NCI-H146 (cell line): ENCODE results near the gene BUB1.
"Not testable (repeated sequence)": the region's sequence is repeated elsewhere in the genome, so short reads cannot be mapped to it uniquely, and the experiment has no call there.

ENCODE experiments used
- DNase-seq: peaks from one replicate; lab custom pipeline; 2025; lab: John Stamatoyannopoulos, UW

The BUB1 gene

DNA sequence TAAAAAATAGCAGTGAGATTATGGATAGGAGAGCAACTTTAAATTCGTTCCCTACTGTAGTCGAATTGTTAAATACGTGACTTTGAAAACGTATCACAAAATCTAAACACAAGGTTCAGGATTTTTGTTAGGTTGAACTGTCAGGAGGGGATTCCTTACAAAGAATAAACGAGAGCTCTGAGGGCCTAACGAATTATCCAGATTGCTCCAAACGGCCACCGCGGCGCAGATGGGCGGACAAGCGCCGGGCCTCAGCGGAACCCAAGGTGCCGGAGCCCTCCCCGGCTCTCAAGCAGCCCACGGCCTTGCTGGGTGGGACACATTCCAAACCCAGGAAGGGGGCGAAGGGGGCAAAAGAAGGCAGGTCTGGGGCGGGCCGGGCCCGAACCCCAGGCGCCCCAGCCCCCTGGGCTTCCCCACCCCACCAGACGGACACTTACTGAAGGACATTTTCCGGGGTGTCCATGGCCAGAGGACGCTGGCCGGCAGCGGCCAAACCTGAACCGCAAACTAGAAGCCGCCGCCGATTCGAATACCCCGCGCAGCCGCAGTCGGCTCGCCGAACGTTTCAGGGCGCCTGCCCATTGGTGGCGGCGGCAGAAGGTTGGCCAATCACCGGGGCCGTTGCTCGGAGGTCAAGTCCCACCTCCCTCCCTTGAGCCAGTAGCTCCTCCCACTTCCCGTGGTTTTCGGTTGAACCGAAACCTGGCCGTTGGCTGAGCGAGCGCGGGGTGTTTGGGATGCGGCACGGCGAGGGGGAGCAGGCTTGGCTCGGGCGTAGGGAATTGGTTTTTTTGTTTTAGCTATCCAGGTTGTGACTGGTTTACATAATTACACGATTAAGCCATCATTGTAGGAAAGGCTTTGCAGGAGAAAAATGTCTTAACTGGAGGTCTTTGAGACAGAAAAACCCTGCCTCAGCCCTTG is at the start of gene BUB1:
Gene BUB1 (minus strand): TSS at position 534 of the 927 bp plus-strand sequence. CDS start 68 bp downstream, at position 466.
- peak; percentile 98 for DNase-seq

DNA sequence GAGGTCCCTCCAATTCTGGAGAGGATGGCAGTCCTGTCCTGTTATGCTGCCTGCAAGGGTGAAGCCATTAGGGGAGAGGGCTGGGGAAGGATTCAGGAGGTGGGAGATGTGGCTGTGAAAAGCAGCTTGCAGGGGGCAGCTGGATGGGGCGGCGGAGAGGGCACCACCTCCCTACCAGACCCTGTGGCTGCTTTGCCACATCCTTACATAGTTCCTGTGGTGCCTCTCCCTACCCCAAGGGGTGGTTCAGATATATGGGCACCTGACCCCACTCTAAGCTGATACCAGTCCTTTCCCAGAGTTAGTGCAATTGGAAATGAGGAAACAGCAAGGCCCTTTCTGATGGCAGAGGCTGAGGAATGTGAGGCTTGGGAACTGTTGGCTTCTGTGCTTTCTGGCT is 48.4 kb upstream of the BUB1 start:
- DNase-seq, result no peak

DNA sequence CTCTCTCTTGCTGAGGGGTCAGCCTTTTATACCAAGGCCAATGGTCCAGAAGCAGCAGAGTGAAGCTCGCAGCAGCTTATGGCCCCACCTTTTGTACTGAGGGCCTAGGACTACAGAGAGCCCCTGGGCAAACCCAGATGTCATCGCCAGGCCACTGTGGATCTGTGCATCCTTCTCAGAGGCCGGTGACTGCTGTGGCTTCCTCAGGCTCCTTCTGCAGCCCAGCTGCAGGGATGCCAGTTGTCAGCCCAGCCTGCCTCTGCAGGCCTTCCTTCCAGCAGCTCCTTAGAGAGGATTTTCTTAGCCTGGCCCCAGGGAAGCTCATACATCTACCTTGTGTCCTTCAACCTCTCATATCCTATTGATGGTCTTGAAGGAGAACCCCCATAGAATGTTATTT is 48.0 kb upstream of the BUB1 start:
- DNase-seq, result no peak

DNA sequence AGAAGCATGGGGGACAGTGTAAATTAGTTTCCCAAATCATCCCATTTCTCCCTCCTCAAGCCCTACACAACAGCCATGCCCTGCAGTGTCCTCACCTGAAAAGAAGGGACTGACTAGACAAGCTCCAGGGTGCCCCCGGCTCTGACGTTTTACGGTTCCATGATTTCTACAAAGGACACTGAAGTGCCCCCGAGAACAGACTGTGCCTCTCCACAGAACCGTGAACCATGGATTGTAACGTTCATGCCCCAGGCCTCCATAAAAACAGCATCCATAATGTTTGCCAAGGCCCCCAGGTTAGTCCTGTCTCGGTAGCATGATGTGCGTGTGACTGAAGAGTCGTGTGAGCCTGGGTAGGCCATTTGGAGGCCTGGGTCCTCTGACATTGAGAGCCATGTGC is 47.5 kb upstream of the BUB1 start:
- no peak for DNase-seq

DNA sequence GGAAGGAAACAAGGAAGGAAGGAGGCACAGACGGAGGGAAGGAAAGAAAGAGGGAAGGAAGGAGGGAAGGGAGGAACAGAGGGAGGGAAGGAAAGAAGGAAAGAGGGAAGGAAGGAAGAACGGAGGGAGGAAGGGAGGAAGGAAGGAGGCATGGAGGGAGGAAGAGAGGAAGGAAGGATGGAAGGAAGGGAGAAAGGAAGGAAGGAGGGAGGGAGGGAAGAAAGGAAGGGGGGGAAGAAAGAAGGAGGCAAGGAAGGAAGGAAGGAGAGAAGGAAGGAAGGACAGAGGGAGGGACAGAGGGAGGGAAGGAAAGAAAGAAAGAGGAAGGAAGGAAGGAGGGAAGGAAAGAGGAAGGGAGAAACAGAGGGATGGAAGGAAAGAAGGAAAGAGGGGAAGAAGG is 47.0 kb upstream of the BUB1 start:
- no peak for DNase-seq

DNA sequence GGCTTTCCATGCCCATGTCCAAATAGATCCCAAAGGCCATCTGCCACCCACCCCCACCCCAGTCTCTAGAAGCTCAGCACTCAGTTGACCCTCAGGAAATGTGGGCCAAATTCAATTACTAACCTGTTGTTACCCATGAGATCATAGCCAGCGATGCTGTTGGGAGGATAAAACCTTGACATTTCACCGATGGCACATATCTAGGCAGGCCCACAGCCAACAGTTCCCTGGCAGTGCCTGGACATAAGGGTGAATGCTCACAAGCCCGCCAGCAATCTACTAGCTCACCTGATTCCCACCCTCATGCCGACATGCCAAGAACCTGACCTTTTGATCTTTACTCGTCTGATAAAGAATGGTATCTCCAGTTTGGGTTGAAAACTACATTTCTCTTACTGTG is 42.7 kb upstream of the BUB1 start:
- DNase-seq, result no peak

DNA sequence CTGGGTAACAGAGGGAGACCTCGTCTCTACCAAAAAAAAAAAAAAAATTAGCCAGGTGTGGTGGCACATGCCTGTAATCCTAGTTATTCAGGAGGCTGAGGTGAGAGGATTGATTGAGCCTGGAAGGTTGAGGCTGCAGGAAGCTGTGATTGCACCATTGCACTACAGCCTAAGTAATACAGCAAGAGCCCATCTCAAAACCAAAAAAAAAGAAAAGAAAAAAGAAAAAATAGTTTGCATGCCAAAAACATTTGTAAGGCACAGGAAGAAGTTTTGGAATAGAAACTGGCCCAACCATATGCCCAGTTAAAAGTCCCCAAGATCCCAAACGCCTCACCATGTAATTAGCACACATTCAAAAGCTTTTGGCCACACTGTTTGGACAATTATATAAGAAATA is 41.1 kb upstream of the BUB1 start:
- DNase-seq, result no peak

DNA sequence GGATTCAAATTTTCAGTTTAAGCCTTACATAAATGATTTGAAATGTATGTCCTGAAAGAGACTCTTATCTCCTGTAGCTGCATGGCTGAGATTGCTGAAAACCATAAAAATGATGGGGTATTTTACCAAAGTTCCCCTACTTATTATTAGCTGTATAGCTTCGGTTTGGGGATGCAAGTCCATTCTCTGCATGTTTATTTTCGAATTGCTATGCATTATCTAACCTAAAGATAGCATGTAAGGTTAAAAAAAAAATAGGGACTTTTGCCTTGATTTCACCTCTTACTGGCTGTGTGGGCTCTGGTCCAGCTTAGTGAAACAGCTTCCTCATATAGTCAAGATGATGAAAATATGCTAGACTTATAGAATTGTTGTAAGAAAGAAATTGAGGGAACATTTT is 40.5 kb upstream of the BUB1 start:
- no peak for DNase-seq

DNA sequence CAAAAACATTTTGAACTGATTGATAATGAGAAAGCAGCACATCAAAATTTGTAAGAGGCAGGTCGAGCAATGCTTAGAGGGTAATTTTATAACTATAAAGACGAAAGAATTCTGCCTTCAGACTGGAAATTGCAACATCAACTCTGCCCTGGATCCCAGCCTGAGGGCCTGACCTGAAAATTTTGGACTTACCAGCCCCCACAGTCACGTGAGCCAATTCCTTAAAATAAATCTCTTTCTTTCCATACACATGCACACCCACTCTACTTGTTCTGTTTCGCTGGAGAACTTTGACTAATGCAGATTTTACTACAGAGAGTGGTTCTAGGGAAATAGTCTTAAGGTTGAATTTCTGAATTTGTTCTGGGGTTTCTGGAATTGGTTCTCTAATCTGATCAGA is 39.9 kb upstream of the BUB1 start:
- no peak for DNase-seq

DNA sequence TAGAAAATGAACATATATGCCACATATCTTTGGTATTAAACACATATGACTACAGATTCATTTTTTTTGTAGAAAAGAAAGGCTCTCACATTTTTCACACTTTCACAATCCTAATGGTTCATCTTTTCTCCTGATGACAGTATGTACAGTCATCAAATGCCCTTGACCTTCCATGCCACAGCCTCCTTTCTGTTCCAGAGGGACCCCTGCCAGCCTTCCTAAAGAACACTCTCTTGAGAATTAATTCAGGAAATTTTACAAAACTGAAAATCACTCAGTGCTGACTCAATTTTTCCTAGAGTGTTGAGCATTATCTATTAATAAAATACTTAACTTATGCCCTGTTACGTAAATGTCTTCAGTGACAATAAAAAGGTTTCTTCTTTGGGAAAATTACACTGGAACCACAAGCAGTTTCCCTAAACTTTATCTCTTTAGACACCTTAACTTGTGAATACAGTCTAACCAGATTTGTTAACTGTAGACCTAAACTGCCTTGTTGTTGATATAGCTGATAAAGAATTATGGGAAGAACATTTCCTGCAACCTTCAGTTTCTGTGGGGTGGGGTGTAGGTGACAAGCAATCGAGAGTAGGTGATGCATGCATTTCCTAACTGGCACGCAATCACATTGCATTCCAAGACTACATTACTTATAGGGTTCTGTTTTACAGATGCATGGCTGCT is 39.2 kb upstream of the BUB1 start:
- no peak for DNase-seq

DNA sequence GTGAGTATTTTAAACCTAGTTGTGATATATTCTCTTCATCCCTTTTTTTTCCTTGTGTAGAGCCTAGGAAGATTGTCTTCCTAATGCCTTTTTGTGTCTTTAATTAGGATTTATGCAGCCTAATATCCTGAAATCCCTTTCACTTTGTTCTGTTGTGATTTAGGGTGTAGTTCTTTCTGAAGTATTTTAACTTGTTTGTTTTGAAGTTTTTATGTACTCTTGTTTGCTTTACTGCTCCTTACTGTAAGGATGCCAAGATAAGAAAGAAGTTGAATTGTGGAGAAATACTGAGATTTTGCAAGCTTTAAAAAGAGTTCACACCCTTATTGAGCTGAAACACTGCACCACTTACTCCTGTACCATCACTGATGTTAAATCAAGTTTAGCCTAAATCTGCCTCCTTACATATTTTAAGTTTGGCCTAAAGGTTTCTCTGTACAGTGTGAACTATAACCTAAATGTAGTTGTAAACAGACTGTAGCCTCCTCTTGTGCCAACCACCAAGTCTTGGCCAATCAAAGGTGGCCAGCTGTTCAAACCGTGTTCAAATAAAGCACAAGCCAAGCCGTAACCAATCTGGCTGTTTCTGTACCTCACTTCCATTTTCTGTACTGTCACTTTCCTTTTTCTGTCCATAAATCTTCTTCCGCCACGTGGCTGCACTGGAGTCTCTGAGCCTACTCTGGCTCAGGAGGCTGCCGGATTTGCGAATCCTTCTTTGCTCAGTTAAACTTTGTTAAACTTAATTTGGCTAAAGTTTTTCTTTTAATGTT is 36.8 kb upstream of the BUB1 start:
- no peak for DNase-seq

DNA sequence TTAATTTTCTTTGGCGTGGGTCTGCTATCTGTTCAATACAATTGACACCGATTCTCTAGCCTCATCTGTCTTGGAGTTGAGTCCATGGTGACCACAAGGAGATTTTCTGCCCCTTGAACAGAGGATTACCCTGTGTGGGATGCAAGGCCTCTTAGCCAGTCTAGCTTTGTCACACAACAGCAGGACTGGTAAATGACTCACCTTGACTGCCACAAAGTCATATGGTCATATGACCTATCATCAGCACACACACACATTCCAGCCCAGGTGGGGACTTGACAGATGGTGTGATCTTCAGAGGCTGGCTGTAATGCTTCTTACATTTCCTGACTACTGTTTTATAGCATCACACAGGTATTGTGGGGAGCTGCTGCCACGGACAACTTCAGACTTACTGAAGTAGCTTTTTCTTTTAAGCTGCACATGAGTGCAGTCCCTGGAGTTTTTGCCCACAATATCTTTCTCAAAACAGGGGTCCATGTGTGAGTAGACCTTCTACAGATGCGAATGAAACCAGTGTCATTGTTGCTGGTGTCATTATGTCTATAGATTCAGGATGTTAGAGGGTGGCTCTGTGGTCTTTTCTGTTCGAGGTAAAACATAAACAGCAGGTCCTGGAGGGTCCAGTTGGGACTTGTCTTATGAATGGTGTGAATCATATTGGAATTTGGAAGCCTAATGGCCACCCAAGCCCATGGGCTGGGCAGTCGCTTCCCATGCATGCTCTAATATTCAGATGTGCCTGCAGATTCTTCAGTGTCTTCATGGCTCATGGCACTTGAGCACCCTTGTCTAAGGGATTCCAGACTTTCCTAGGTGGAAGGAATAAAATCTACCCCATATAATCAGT is 35.9 kb upstream of the BUB1 start:
- DNase-seq, result no peak

DNA sequence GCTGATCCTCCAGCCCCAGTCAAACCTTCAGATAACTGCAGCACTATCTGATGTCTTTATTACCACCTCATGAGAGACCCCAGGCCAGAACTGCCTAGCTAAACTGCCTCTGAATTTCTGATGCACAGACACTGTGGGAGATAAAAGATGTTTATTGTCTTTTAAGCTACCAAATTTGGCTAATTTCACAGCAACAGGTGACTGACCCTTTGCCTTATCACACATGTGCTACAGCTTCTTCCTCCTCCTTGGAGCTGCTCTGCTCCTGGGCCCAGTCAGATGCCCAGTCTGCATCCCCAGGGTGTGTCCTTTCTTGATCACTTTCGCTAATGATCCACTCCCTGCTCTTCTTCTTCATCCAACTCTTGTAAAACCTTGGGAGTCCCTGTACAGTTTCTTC is 34.9 kb upstream of the BUB1 start:
- DNase-seq, result no peak

DNA sequence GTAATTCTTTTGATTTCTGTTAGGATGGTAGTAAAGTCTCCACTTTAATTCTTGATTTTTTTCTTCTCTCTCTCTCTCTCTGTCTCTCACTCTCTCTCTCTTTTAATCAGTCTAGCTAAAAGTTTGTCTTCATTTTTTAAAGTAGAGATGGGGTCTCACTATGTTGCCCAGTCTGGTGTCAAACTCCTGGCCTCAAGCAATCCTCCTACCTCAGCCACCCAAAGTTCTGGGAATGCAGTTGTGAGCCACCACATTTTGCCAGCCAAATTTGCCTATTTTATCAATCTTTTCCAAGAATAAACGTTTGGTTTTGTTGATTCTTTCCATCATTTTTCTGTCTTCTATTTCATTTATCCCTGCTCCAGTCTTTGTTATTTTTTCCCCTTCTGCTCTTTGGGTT is 30.6 kb upstream of the BUB1 start:
- DNase-seq, result no peak

DNA sequence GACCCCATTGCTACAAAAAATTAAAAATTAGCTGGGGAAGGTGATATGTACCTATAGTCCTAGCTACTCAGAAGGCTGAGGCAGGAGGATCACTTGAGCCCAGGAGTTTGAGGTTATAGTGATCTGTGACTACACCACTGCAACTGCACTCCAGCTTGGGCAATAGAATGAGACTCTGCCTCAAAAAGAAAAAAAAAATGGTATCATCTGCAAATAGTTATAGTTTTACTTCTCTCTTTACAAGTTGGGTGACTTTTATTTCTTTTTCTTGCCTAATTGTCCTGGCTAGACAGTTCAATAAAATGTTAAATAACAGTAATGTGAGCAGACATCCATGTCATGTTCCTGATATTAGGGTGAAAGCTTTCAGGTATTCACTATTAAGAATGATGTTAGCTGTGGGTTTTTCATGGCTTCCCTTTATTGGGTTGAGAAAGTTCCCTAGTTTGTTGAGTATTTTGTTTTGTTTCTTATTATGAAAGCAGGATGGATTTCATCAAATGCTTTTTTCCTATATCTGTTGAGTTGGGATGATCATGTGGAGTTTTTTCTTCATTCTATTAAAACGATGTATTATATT is 29.6 kb upstream of the BUB1 start:
- no peak for DNase-seq

DNA sequence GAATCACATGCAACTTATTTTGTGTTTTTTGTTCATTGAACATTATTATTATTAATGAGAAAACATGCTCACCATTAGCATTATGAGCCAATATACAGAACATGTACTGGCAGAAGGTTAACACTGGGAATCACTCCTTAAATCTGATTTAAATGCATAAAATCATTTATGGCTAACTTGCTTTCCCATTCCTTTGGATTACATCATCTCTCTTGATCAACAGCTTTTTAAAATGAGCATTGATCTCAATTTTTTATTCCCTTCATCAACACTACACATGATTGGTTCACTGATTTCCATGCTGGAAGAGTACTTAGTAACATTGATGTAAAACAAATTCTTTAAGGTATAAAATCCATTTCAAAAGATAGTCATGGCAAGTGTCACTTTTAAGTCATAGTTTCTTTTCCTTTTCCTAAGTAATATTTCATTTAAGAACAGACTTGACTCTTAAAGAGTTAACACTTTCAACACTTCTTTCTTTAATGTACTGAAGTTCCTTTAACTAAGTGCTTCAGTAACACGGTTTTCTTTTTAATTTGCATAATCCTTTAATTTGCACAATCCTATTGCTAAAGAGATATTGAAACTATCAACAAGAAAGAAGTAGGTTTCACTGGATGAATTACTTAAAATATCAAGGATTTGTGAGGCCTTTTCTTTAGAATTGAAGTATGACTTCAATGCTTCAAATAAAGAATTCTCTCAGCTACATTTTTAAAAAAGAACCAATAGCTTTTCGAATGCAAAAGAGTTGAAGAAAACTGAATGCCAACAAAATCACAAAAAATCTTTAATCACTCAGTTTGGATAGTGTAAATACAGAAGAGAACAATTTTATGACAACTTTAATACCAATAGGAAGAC is 24.9 kb upstream of the BUB1 start:
- DNase-seq, result no peak

DNA sequence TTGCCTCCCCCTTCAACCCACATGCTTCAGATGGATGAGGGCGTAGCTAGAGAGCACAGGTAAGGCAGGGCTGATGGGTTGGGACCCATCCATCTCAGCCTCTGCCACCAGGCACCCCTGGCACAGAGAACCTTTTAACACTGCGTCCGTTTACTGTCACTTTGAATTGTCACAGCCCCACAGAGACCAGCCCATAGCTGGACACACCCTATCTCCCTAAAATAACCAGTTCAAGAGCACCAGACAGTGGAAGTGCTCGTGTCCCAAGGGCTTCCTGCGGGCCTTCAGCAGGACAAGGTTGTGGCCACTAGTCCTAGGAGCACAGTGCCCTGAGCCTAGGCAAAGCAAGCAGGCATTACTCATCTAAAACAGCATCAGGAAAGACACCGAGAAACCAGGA is 20.4 kb upstream of the BUB1 start:
- DNase-seq, result not testable (repeated sequence)

DNA sequence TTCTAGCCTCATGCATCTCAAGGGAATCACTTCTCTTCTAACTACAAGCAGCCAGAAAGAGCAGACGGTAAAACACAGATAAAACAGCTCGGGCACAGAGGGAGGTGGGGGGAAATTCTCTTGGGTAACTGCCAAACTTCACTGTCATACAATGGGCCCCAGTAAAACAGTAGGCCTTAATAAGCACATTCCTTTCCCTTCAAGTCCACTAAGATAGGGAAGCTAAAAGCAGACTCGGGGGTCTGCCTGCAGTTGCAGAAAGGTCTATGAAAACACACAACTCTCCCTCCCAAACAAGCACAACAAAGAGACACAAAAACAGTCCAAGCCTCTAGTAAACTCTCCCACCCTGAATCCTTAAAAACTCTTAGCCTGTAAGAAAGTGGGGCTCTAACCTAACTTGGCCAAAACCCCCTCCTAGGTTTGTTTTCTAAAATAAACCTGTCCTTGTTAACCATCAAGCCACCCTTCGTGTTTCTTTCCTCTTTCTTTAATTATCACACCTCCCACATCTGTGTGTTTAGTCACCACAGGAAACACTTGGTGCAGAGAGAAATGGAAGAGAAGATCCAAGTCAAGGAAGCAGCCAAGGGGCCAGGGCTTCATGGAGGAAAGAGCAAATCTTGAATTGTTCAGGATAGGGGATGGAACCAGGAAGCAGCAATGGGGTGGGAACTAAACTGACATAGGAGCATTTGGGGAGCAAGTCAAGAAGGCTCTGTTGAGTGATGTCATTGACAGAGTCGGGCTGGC is 17.5 kb upstream of the BUB1 start:
- not testable (repeated sequence) for DNase-seq

DNA sequence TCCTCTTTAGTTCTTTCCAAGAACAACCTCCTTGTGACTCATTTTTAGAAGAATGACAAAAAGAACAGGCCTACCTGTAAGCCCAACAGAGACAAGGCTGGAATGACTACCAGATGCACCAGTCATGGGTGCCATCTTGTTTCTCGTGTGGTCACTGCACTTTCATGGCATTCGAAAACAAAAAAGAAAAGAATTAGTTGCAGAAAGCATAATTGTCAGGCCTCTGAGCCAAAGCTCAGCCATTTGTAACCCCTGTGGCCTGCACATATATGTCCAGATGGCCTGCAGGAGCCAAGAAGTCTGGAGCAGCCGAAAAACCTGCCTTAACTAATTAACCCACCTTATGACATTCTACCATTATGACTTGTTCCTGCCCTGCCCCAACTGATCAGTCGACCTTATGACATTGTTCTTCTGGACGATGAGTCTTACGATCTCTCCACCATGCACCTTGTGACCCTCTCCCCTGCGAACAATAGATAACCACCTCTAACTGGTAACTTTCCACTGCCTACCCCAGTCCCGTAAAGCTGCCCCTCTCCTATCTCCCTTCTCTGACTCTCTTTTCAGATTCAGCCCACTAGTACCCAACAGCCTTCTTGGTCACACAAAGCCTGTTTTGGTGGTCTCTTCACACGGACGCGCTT is 13.9 kb upstream of the BUB1 start:
- no peak for DNase-seq
